Activated CD4-positive, CD25-positive, alpha-beta regulatory T cell treated with anti-CD3 and anti-CD28 coated beads, Interleukin-2, amount 50 U/mL, for 24 hours (primary cell): ENCODE data around the gene DDX1.
"Not testable (repeated sequence)": the region's sequence is repeated elsewhere in the genome, so short reads cannot be mapped to it uniquely, and the experiment has no call there.

Experiments
- ATAC-seq, 2 donors: fragments of 150-1000 bp; cut with Tn5 transposase; one replicate each; pipeline ENCODE4 v1.10.0; 2021; ENCODE audit warnings: mild to moderate bottlenecking in 1 of 2, moderate library complexity in 1 of 2

The DDX1 gene

GRCh38 chr2:15617778-15618448, 26.2 kb downstream of the DDX1 start:
- ATAC-seq, result no peak

GRCh38 chr2:15618449-15618855, 26.8 kb downstream of the DDX1 start:
- ATAC-seq, result no peak

- ATAC-seq, result no peak
Observed at GRCh38 chr2:15619076-15619475, 27.4 kb downstream of the DDX1 start.

GRCh38 chr2:15619510-15619909, 27.8 kb downstream of the DDX1 start:
- no peak for ATAC-seq

GRCh38 chr2:15619938-15620337, 28.3 kb downstream of the DDX1 start:
- ATAC-seq, result no peak

- ATAC-seq, result no peak
Observed at GRCh38 chr2:15620340-15620739, 28.7 kb downstream of the DDX1 start.

- ATAC-seq, result no peak
Observed at GRCh38 chr2:15620857-15621471, 29.3 kb downstream of the DDX1 start.

- ATAC-seq, result not testable (repeated sequence)
Observed at GRCh38 chr2:15621472-15621870, 29.8 kb downstream of the DDX1 start.

GRCh38 chr2:15622214-15622613, 30.5 kb downstream of the DDX1 start:
- ATAC-seq, result no peak

- no peak for ATAC-seq
Observed at GRCh38 chr2:15622614-15623480, 31.2 kb downstream of the DDX1 start.

GRCh38 chr2:15623481-15623796, 31.8 kb downstream of the DDX1 start:
- ATAC-seq, result no peak

GRCh38 chr2:15623898-15624541, 32.4 kb downstream of the DDX1 start:
- ATAC-seq, result no peak

GRCh38 chr2:15624903-15625302, 33.2 kb downstream of the DDX1 start:
- no peak for ATAC-seq

GRCh38 chr2:15625344-15626036, 33.8 kb downstream of the DDX1 start:
- ATAC-seq, result no peak

GRCh38 chr2:15626126-15626525, 34.5 kb downstream of the DDX1 start:
- no peak for ATAC-seq

- no peak for ATAC-seq
Observed at GRCh38 chr2:15626967-15627366, 35.3 kb downstream of the DDX1 start.

- ATAC-seq, result no peak
Observed at GRCh38 chr2:15627817-15628684, 36.4 kb downstream of the DDX1 start.

- ATAC-seq, result no peak
Observed at GRCh38 chr2:15628899-15629855, 37.5 kb downstream of the DDX1 start.

- no peak for ATAC-seq
Observed at GRCh38 chr2:15630121-15630977, 38.7 kb downstream of the DDX1 start.
